ENCODE data around the gene DENND1A.

- TF ChIP-seq GATA3 (IDR thresholded peaks at IDR 0.05; ENCODE audit: low read depth, low read length) (no peak), GATA2 (IDR thresholded peaks at IDR 0.05; ENCODE audit: low read depth, low read length) (no peak)
Observed at GRCh38 chr9:123922911-123923310, 7.0 kb downstream of the DENND1A start.

All from SH-SY5Y (cell line).